A673 (cell line): ENCODE measurements around the gene CSTF1. TPM values are rescaled to one million over a fixed set of nuclear protein-coding genes. Genes with fewer than 3 reads are reported as not detected.

Experiments
- BruUV-seq: library from RNA; stranded (reverse); fragments of 400-500 nt; replicated peaks from 2 replicates; lab custom pipeline; 2021; lab: Mats Ljungman, UMichigan
- CTCF ChIA-PET: fragments of 300-600 bp; sonication (Branson Sonifier 250); formaldehyde crosslinking; loops from one replicate; lab custom pipeline; 2022; ENCODE audit warnings: antibody characterized with exemption; lab: Charles Lee
- POLR2A ChIA-PET: fragments of 300-600 bp; sonication (Branson Sonifier 250); formaldehyde crosslinking; loops from one replicate; lab custom pipeline; 2022; ENCODE audit warnings: antibody characterized with exemption; ENCODE audit not compliant: low non-redundant PET; lab: Charles Lee
- DNase-seq: peaks from one replicate; pipeline ENCODE4 v3.0.0-alpha.2; 2015; ENCODE audit warnings: low spot score
- H3K27ac ChIP-seq: fragments of 200-600 bp; sonication (generic); 2 replicates; pipeline ENCODE4 v1.5.1; 2016; ENCODE audit warnings: mixed run types, low read depth, mild to moderate bottlenecking, mixed read lengths, antibody characterized with exemption, low read length; ENCODE audit not compliant: poor library complexity, severe bottlenecking
- H3K27me3 ChIP-seq: fragments of 200-600 bp; sonication (generic); replicated peaks from 2 replicates; pipeline ENCODE4 v1.6.1; 2017; ENCODE audit warnings: mixed run types, low read depth, mild to moderate bottlenecking, mixed read lengths, antibody characterized with exemption, low read length; ENCODE audit not compliant: insufficient read depth, poor library complexity
- H3K36me3 ChIP-seq: fragments of 200-600 bp; sonication (generic); 2 replicates; pipeline ENCODE4 v1.6.1; 2016; ENCODE audit warnings: mixed run types, mild to moderate bottlenecking, mixed read lengths, antibody characterized with exemption, low read length; ENCODE audit not compliant: insufficient read depth, poor library complexity, severe bottlenecking
- H3K4me1 ChIP-seq: fragments of 200-600 bp; sonication (generic); 2 replicates; pipeline ENCODE4 v1.6.1; 2017; ENCODE audit warnings: mixed run types, mild to moderate bottlenecking, mixed read lengths, antibody characterized with exemption, low read length; ENCODE audit not compliant: insufficient read depth, poor library complexity, severe bottlenecking
- H3K4me3 ChIP-seq: fragments of 200-600 bp; sonication (generic); 2 replicates; pipeline ENCODE4 v1.5.1; 2016; ENCODE audit warnings: low read depth, mixed run types, mild to moderate bottlenecking, mixed read lengths, low read length; ENCODE audit not compliant: poor library complexity, severe bottlenecking
- H3K9me3 ChIP-seq: fragments of 200-600 bp; sonication (generic); 2 replicates; pipeline ENCODE4 v1.6.1; 2016; ENCODE audit warnings: mixed run types, low read depth, mild to moderate bottlenecking, mixed read lengths, antibody characterized with exemption, low read length; ENCODE audit not compliant: poor library complexity, severe bottlenecking
- EZH2 ChIP-seq: fragments of 200-600 bp; sonication (generic); IDR thresholded peaks from 2 replicates; pipeline ENCODE4 v1.6.1; 2017; ENCODE audit warnings: borderline replicate concordance, low read depth, mild to moderate bottlenecking, mixed read lengths, antibody characterized with exemption, low read length; ENCODE audit not compliant: poor library complexity, severe bottlenecking
- intact Hi-C: fragments of 100-400 bp; cut with micrococcal nuclease; formaldehyde crosslinking; loops from one replicate; pipeline ENCODE4 v1.10.0; 2022; ENCODE audit not compliant: unreplicated experiment
- total RNA-seq: library from RNA; stranded (reverse); gene quantifications from 2 replicates; pipeline ENCODE4 v1.2.3, GENCODE V29; 2021
- TF ChIP-seq, protein P1 (sequence below): fragments of 300-800, 200-600 bp; sonication (generic); conservative IDR thresholded peaks from 2 replicates; pipeline ENCODE4 v1.5.1; 2017; ENCODE audit warnings: low read depth, mild to moderate bottlenecking, antibody characterized with exemption, low read length, moderate library complexity, mixed read lengths

The CSTF1 gene
- total RNA-seq, 1 experiment from 2014 or later: 58.2 TPM

DNA sequence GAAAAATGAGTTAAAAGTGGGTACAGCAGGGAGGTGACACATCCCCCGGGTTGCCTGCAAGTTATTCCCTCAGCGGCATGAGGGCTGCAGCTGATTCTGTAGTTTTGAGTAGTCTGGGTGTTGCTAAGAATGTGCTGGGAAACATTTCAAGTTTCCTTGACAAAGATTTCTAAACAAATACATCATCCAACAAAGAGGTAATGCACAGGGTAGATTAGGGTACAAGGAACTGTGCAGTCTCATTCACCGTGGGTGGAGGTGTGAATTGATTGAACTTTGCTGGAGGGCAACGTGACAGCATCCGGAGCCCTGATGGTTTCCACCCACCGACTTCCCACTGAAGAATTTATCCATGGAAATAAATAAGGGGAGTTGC is 41.4 kb downstream of the CSTF1 start:
- no TSS peak for BruUV-seq
- intact Hi-C loops: no loop called here
- Histone ChIP-seq H3K4me3 (no peak overlapping the region), H3K36me3 (no peaks in the 10 kb centered on the region), H3K27ac (no peak overlapping the region), H3K4me1 (no peaks in the 10 kb centered on the region), H3K9me3 (no peaks in the 10 kb centered on the region), H3K27me3 (no peaks in the 10 kb centered on the region)
- ChIA-PET CTCF (no interaction called here), POLR2A (no interaction called here)
- TF ChIP-seq, protein P1, sequence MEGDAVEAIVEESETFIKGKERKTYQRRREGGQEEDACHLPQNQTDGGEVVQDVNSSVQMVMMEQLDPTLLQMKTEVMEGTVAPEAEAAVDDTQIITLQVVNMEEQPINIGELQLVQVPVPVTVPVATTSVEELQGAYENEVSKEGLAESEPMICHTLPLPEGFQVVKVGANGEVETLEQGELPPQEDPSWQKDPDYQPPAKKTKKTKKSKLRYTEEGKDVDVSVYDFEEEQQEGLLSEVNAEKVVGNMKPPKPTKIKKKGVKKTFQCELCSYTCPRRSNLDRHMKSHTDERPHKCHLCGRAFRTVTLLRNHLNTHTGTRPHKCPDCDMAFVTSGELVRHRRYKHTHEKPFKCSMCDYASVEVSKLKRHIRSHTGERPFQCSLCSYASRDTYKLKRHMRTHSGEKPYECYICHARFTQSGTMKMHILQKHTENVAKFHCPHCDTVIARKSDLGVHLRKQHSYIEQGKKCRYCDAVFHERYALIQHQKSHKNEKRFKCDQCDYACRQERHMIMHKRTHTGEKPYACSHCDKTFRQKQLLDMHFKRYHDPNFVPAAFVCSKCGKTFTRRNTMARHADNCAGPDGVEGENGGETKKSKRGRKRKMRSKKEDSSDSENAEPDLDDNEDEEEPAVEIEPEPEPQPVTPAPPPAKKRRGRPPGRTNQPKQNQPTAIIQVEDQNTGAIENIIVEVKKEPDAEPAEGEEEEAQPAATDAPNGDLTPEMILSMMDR: no peak
- TF ChIP-seq EZH2: no peak
- DNase-seq: no peak

DNA sequence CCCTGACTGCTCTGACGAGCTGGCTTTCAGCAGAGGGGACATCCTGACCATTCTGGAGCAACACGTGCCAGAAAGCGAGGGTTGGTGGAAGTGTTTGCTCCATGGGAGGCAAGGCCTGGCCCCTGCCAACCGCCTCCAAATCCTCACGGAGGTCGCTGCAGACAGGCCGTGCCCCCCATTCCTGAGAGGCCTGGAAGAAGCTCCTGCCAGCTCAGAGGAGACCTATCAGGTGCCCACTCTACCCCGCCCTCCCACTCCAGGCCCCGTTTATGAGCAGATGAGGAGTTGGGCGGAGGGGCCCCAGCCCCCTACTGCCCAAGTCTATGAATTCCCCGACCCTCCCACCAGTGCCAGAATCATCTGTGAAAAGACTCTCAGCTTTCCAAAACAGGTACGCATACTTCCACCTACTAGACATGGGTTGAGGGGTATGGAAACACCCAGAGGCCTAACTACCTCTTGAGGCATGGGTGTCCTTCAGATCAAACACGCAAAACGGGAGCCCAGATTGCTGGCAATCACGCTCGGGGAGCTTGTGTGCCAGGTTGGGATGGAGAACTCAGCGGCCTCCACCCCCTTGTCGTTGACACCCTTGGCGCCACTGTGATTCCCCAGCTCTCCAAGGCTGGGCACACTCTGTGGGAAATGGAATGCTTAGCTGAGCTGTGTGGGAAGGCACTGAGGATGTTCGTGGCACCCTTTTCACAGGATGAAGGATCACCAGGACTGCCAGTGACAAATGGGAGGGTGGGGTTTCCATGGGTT is 44.9 kb downstream of the CSTF1 start:
- Histone ChIP-seq H3K27me3 (no peaks in the 10 kb centered on the region), H3K4me3 (no peak overlapping the region), H3K36me3 (no peaks in the 10 kb centered on the region), H3K9me3 (no peaks in the 10 kb centered on the region), H3K27ac (no peak overlapping the region), H3K4me1 (no peaks in the 10 kb centered on the region)
- BruUV-seq: no TSS peak
- ChIA-PET POLR2A (no interaction called here), CTCF (no interaction called here)
- intact Hi-C loops: no loop called here
- DNase-seq: no peak
- TF ChIP-seq, protein P1: no peak
- TF ChIP-seq EZH2: no peak

- Histone ChIP-seq H3K4me3 (no peak overlapping the region), H3K4me1 (no peaks in the 10 kb centered on the region), H3K36me3 (no peaks in the 10 kb centered on the region), H3K27ac (no peak overlapping the region), H3K9me3 (no peaks in the 10 kb centered on the region), H3K27me3 (no peaks in the 10 kb centered on the region)
- ChIA-PET POLR2A (no interaction called here), CTCF (no interaction called here)
- DNase-seq: no peak
- BruUV-seq: no TSS peak
- no peak for TF ChIP-seq EZH2
- TF ChIP-seq, protein P1: no peak
- intact Hi-C loops: no loop called here
Observed at GRCh38 chr20:56438284-56438683, 45.8 kb downstream of the CSTF1 start.
